K562 (cell line): Measurements from ENCODE around the gene MT1A. TPM values are rescaled to one million over a fixed set of nuclear protein-coding genes. Genes with fewer than 3 reads are reported as not detected.

Source experiments
- BCOR ChIP-seq: fragments of 450-650 bp; IDR thresholded peaks from 2 replicates; pipeline ENCODE4 v1.6.1; 2016
- BDP1 ChIP-seq: IDR thresholded peaks from 3 replicates; pipeline ENCODE4 v1.6.1; 2011; ENCODE audit not compliant: insufficient read length, insufficient read depth
- CBFB ChIP-seq: sonication (generic); formaldehyde crosslinking; IDR thresholded peaks from 2 replicates; pipeline ENCODE4 v1.4.0; 2020; ENCODE audit warnings: mild to moderate bottlenecking, missing genetic modification reagents
- CREM ChIP-seq: IDR thresholded peaks from 2 replicates; pipeline ENCODE4 v1.6.1; 2014; ENCODE audit warnings: antibody characterized with exemption, low read depth
- CSDE1 ChIP-seq, 2 experiments: fragments of 450-650 bp; IDR thresholded peaks; 2 replicates each; pipeline ENCODE4 v1.6.1; 2016; ENCODE audit warnings: mild to moderate bottlenecking in 1 of 2
- ELF4 ChIP-seq: fragments of 450-650 bp; formaldehyde crosslinking; IDR thresholded peaks from 2 replicates; pipeline ENCODE4 v1.4.0; 2022; ENCODE audit warnings: missing genetic modification characterization
- FOSL1 ChIP-seq: fragments of 200-800 bp; sonication (Bioruptor generic); conservative IDR thresholded peaks from 2 replicates; pipeline ENCODE4 v1.6.1; 2016; ENCODE audit warnings: missing genetic modification characterization, missing compliant biosample characterization
- HNRNPH1 ChIP-seq: fragments of 200-400 bp; formaldehyde crosslinking; optimal IDR thresholded peaks from 2 replicates; pipeline ENCODE3; 2017; ENCODE audit warnings: low read depth, mild to moderate bottlenecking, low read length, moderate library complexity
- MCM7 ChIP-seq, 2 experiments: fragments of 450-650 bp; IDR thresholded peaks; 2 replicates each; pipeline ENCODE4 v1.6.1; 2016 to 2018
- MIER1 ChIP-seq: fragments of 450-650 bp; IDR thresholded peaks from 2 replicates; pipeline ENCODE4 v1.6.1; 2016; ENCODE audit warnings: antibody characterized with exemption, mild to moderate bottlenecking, low read depth
- NCOR1 ChIP-seq: fragments of 450-650 bp; IDR thresholded peaks from 2 replicates; pipeline ENCODE4 v1.6.1; 2016; ENCODE audit warnings: mild to moderate bottlenecking, moderate library complexity
- NFE2 ChIP-seq: IDR thresholded peaks from 2 replicates; pipeline ENCODE4 v1.6.1; 2014; ENCODE audit warnings: antibody characterized with exemption, low read depth
- NR1H2 ChIP-seq: sonication (generic); formaldehyde crosslinking; IDR thresholded peaks from 2 replicates; pipeline ENCODE4 v1.4.0; 2020; ENCODE audit warnings: mild to moderate bottlenecking, missing genetic modification reagents
- PRPF4 ChIP-seq: fragments of 200-400 bp; formaldehyde crosslinking; IDR thresholded peaks from one replicate; pipeline ENCODE4 v1.6.1; 2017; ENCODE audit warnings: low read length, low read depth, mild to moderate bottlenecking; ENCODE audit not compliant: insufficient read depth, poor library complexity, severe bottlenecking
- RB1 ChIP-seq: fragments of 450-650 bp; IDR thresholded peaks from 2 replicates; pipeline ENCODE4 v1.6.1; 2017; ENCODE audit warnings: low read depth, mild to moderate bottlenecking
- RHOXF2B ChIP-seq: fragments of 250-450 bp; sonication (Bioruptor Pico); conservative IDR thresholded peaks from 2 replicates; pipeline ENCODE4 v1.5.1; 2021
- SREBF1 ChIP-seq: fragments of 150-350 bp; IDR thresholded peaks from 2 replicates; pipeline ENCODE4 v1.6.1; 2014; ENCODE audit warnings: antibody characterized with exemption, low read depth, low read length, borderline replicate concordance
- TCFL5 ChIP-seq: fragments of 250-450 bp; sonication (Bioruptor Pico); conservative IDR thresholded peaks from 2 replicates; pipeline ENCODE4 v1.6.1; 2021; ENCODE audit warnings: mild to moderate bottlenecking, moderate library complexity, matching md5 sums
- TRIM28 ChIP-seq: fragments of 450-650 bp; IDR thresholded peaks from 2 replicates; pipeline ENCODE4 v1.6.1; 2017
- ZBTB7A ChIP-seq: IDR thresholded peaks from 2 replicates; pipeline ENCODE4 v1.6.1; 2011; ENCODE audit warnings: low read depth, mild to moderate bottlenecking, low read length, moderate library complexity, borderline replicate concordance; ENCODE audit not compliant: control insufficient read depth
- ZEB2 ChIP-seq: fragments of 450-650 bp; IDR thresholded peaks from 2 replicates; pipeline ENCODE4 v1.6.1; 2016
- ZNF644 ChIP-seq: fragments of 200-800 bp; sonication (Bioruptor generic); IDR thresholded peaks from 2 replicates; pipeline ENCODE4 v1.6.1; 2016; ENCODE audit warnings: low read depth, missing genetic modification characterization, missing compliant biosample characterization
- polyA plus RNA-seq, 8 experiments: library from polyadenylated mRNA; depleted of rRNA in 4 of 8; stranded (reverse) in 5 of 8; unstranded in 3 of 8; fragments of >200 nt; fragmentation: Nextera tagmentation in 2 of 8; fragmentation: Illumina TruSeq in 1 of 8; extraction: Ambion mirVana in 2 of 8; extraction: Trizol in 1 of 8; gene quantifications; 2 replicates each; pipeline versions ENCODE4 v1.2.1 to v1.2.3, GENCODE V29; 2011 to 2014; ENCODE audit warnings: inconsistent platforms in 1 of 8, missing spikeins in 1 of 8
- total RNA-seq, 7 experiments: library from RNA; depleted of rRNA in 6 of 7; stranded (reverse); fragments of >200 nt in 6 of 7; fragmentation: Illumina TruSeq in 2 of 7; extraction: Trizol in 2 of 7; gene quantifications; 2 replicates each; pipeline versions ENCODE4 v1.2.1 to v1.2.3, GENCODE V29; 2011 to 2021; ENCODE audit warnings: low replicate concordance in 1 of 7
- TF ChIP-seq, protein P1 (sequence below): fragments of 450-650 bp; IDR thresholded peaks from 2 replicates; pipeline ENCODE4 v1.6.1; 2014; ENCODE audit warnings: low read depth, mild to moderate bottlenecking, moderate library complexity, borderline replicate concordance
- TF ChIP-seq, protein P2 (sequence below): fragments of 150-350 bp; IDR thresholded peaks from 2 replicates; pipeline ENCODE4 v1.6.1; 2014; ENCODE audit warnings: low read depth, mild to moderate bottlenecking, low read length, borderline replicate concordance
- TF ChIP-seq, protein P3 (sequence below): fragments of 250-450 bp; sonication (Bioruptor Pico); IDR thresholded peaks from 2 replicates; pipeline ENCODE4 v1.5.1; 2021; ENCODE audit warnings: mild to moderate bottlenecking

The MT1A gene
- total and polyA plus RNA-seq, 9 of the 15 experiments (the other 6 are each of a cell fraction or from before 2014, with no cell fraction given): 0.23 TPM; not detected in 8

DNA sequence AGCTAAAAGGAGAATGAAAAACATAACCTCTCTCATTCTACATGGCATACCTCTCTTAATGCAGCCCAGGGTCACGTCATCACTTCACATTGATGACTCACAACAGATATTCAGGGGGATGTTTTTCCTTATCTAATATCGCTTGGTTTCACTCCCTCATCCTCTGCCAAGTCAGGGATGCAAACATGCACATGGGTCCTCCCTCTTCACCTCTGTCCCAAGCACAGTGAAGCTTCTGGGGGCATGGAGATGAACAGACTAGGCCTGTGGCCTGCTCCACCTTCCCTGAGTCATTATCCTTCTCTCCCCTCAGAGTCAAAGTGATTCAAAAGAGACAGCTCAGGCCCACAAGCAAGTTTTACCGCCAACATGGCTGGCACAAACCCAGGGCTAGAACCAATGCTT, 32.4 kb upstream of the MT1A start (continued):
- TF ChIP-seq RB1: no peak
- TF ChIP-seq SREBF1: no peak
- no peak for TF ChIP-seq CBFB (CRISPR knock-in tag)
- TF ChIP-seq PRPF4: no peak
- no peak for TF ChIP-seq MCM7 (IDR thresholded peaks at IDR 0.05)
- no peak for TF ChIP-seq TRIM28
- TF ChIP-seq RHOXF2B: no peak
- no peak for TF ChIP-seq HNRNPH1
- TF ChIP-seq BCOR: no peak
- TF ChIP-seq, protein P1, sequence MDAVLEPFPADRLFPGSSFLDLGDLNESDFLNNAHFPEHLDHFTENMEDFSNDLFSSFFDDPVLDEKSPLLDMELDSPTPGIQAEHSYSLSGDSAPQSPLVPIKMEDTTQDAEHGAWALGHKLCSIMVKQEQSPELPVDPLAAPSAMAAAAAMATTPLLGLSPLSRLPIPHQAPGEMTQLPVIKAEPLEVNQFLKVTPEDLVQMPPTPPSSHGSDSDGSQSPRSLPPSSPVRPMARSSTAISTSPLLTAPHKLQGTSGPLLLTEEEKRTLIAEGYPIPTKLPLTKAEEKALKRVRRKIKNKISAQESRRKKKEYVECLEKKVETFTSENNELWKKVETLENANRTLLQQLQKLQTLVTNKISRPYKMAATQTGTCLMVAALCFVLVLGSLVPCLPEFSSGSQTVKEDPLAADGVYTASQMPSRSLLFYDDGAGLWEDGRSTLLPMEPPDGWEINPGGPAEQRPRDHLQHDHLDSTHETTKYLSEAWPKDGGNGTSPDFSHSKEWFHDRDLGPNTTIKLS: no peak
- TF ChIP-seq BDP1: no peak
- 0 out of 2 replicates have a peak, but pooled peaks have one; percentile 17 for TF ChIP-seq CREM
- no peak for TF ChIP-seq MIER1
- no peak for TF ChIP-seq ZNF644 (tag)
- no peak for TF ChIP-seq CSDE1 (IDR thresholded peaks at IDR 0.05)
- TF ChIP-seq NCOR1: no peak
- no peak for TF ChIP-seq ELF4 (CRISPR knock-in tag)
- peak; percentile 62 for TF ChIP-seq FOSL1 (tag)
- TF ChIP-seq NR1H2: no peak
- no peak for TF ChIP-seq TCFL5 (CRISPR knock-in tag)
- TF ChIP-seq, protein P2, sequence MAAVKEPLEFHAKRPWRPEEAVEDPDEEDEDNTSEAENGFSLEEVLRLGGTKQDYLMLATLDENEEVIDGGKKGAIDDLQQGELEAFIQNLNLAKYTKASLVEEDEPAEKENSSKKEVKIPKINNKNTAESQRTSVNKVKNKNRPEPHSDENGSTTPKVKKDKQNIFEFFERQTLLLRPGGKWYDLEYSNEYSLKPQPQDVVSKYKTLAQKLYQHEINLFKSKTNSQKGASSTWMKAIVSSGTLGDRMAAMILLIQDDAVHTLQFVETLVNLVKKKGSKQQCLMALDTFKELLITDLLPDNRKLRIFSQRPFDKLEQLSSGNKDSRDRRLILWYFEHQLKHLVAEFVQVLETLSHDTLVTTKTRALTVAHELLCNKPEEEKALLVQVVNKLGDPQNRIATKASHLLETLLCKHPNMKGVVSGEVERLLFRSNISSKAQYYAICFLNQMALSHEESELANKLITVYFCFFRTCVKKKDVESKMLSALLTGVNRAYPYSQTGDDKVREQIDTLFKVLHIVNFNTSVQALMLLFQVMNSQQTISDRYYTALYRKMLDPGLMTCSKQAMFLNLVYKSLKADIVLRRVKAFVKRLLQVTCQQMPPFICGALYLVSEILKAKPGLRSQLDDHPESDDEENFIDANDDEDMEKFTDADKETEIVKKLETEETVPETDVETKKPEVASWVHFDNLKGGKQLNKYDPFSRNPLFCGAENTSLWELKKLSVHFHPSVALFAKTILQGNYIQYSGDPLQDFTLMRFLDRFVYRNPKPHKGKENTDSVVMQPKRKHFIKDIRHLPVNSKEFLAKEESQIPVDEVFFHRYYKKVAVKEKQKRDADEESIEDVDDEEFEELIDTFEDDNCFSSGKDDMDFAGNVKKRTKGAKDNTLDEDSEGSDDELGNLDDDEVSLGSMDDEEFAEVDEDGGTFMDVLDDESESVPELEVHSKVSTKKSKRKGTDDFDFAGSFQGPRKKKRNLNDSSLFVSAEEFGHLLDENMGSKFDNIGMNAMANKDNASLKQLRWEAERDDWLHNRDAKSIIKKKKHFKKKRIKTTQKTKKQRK: no peak
- TF ChIP-seq NFE2: no peak
- no peak for TF ChIP-seq ZBTB7A
- TF ChIP-seq, protein P3, sequence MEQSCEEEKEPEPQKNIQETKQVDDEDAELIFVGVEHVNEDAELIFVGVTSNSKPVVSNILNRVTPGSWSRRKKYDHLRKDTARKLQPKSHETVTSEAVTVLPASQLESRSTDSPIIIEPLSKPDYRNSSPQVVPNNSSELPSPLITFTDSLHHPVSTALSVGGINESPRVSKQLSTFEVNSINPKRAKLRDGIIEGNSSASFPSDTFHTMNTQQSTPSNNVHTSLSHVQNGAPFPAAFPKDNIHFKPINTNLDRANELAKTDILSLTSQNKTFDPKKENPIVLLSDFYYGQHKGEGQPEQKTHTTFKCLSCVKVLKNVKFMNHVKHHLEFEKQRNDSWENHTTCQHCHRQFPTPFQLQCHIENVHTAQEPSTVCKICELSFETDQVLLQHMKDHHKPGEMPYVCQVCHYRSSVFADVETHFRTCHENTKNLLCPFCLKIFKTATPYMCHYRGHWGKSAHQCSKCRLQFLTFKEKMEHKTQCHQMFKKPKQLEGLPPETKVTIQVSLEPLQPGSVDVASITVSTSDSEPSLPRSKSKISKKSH (CRISPR knock-in tag): no peak
- TF ChIP-seq ZEB2: no peak
